SU-DHL-6 (cell line): ENCODE data around the gene MAP2K3.
"Not testable (repeated sequence)": the region's sequence is repeated elsewhere in the genome, so short reads cannot be mapped to it uniquely, and the experiment has no call there.

Experiments
- EZH2phosphoT487 ChIP-seq: fragments of 200-600 bp; sonication (generic), shearing (Covaris generic); conservative IDR thresholded peaks from 2 replicates; pipeline ENCODE4 v1.6.1; 2018; ENCODE audit warnings: mild to moderate bottlenecking, antibody characterized with exemption, low read length, moderate library complexity, mixed read lengths
- TF ChIP-seq, protein P1 (sequence below): fragments of 200-600 bp; sonication (generic); IDR thresholded peaks from one replicate; pipeline ENCODE4 v1.5.1; 2017; ENCODE audit warnings: antibody characterized with exemption, mild to moderate bottlenecking, low read length, moderate library complexity; ENCODE audit not compliant: insufficient read depth, poor library complexity, severe bottlenecking

DNA sequence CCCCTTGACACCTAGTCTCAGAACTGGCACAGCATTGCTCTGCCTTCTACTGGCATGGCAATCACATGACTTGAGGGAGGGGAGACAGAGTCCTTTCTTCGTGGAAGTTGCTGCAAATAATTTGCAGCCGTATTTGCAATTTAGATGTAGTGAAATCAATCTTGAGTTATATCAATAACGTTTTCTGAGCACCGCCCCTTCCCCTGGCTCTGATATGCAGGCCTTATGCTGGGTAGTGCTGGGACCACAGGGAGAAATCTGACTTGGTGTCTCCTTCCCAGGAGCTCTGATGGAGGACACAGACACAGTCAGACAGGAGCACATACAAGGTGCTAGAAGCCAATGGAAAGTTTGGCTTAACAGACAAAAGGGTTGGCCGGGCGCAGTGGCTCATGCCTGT, 55.9 kb downstream of the MAP2K3 start:
- TF ChIP-seq, protein P1, sequence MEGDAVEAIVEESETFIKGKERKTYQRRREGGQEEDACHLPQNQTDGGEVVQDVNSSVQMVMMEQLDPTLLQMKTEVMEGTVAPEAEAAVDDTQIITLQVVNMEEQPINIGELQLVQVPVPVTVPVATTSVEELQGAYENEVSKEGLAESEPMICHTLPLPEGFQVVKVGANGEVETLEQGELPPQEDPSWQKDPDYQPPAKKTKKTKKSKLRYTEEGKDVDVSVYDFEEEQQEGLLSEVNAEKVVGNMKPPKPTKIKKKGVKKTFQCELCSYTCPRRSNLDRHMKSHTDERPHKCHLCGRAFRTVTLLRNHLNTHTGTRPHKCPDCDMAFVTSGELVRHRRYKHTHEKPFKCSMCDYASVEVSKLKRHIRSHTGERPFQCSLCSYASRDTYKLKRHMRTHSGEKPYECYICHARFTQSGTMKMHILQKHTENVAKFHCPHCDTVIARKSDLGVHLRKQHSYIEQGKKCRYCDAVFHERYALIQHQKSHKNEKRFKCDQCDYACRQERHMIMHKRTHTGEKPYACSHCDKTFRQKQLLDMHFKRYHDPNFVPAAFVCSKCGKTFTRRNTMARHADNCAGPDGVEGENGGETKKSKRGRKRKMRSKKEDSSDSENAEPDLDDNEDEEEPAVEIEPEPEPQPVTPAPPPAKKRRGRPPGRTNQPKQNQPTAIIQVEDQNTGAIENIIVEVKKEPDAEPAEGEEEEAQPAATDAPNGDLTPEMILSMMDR = not testable (repeated sequence)
- not testable (repeated sequence) for TF ChIP-seq EZH2phosphoT487
